ENCODE results near the gene SF3B4. TPM values are rescaled to one million over a fixed set of nuclear protein-coding genes. Genes with fewer than 3 reads are reported as not detected.

SF3B4 gene
- total and polyA plus RNA-seq, 2 of the 13 experiments (the other 11 are each of a cell fraction or from before 2014, with no cell fraction given), result 13.8 to 14.8 TPM

DNA sequence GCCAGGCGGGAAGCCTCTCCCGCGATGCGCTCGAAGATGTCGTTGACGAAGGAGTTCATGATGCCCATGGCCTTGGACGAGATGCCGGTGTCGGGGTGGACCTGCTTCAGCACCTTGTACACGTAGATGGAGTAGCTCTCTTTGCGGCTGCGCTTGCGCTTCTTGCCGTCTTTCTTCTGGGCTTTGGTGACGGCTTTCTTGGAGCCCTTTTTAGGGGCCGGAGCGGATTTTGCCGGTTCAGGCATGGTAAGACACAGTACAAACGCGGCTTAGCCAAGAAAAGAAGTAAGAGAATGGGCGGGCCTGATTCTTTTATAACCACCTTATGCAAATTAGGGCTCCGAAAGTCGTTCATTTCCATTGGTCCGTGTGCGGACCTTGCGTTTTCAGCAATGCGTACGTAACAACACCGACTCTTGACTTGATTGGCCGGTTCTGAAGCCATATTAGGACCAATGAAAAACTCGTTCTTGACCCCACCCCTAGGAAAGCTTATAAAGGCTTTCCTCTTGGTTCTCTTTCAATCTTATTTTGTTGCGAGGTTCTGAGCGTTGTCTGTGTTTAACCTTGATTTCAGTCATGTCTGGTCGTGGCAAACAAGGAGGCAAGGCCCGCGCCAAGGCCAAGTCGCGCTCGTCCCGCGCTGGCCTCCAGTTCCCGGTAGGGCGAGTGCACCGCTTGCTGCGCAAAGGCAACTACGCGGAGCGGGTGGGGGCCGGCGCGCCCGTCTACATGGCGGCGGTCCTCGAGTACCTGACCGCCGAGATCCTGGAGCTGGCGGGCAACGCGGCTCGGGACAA, 41.0 kb downstream of the SF3B4 start (continued):
- TF ChIP-seq, protein P1, sequence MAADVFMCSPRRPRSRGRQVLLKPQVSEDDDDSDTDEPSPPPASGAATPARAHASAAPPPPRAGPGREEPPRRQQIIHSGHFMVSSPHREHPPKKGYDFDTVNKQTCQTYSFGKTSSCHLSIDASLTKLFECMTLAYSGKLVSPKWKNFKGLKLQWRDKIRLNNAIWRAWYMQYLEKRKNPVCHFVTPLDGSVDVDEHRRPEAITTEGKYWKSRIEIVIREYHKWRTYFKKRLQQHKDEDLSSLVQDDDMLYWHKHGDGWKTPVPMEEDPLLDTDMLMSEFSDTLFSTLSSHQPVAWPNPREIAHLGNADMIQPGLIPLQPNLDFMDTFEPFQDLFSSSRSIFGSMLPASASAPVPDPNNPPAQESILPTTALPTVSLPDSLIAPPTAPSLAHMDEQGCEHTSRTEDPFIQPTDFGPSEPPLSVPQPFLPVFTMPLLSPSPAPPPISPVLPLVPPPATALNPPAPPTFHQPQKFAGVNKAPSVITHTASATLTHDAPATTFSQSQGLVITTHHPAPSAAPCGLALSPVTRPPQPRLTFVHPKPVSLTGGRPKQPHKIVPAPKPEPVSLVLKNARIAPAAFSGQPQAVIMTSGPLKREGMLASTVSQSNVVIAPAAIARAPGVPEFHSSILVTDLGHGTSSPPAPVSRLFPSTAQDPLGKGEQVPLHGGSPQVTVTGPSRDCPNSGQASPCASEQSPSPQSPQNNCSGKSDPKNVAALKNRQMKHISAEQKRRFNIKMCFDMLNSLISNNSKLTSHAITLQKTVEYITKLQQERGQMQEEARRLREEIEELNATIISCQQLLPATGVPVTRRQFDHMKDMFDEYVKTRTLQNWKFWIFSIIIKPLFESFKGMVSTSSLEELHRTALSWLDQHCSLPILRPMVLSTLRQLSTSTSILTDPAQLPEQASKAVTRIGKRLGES (CRISPR knock-in tag; IDR thresholded peaks at IDR 0.05; ENCODE audit: borderline replicate concordance), result peak; percentile 69; the same call in 1 of the 2 replicates
- TF ChIP-seq, protein P2, sequence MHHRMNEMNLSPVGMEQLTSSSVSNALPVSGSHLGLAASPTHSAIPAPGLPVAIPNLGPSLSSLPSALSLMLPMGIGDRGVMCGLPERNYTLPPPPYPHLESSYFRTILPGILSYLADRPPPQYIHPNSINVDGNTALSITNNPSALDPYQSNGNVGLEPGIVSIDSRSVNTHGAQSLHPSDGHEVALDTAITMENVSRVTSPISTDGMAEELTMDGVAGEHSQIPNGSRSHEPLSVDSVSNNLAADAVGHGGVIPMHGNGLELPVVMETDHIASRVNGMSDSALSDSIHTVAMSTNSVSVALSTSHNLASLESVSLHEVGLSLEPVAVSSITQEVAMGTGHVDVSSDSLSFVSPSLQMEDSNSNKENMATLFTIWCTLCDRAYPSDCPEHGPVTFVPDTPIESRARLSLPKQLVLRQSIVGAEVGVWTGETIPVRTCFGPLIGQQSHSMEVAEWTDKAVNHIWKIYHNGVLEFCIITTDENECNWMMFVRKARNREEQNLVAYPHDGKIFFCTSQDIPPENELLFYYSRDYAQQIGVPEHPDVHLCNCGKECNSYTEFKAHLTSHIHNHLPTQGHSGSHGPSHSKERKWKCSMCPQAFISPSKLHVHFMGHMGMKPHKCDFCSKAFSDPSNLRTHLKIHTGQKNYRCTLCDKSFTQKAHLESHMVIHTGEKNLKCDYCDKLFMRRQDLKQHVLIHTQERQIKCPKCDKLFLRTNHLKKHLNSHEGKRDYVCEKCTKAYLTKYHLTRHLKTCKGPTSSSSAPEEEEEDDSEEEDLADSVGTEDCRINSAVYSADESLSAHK (CRISPR knock-in tag; IDR thresholded peaks at IDR 0.05; ENCODE audit: borderline replicate concordance), result no peak
- TF ChIP-seq ZNF768 (CRISPR knock-in tag; IDR thresholded peaks at IDR 0.05), result peak; percentile 76
- TF ChIP-seq HNRNPLL (IDR thresholded peaks at IDR 0.05; ENCODE audit: low read depth, low read length, poor library complexity, severe bottlenecking), result peak; percentile 82
- no peak for TF ChIP-seq ZSCAN29 (CRISPR knock-in tag; conservative IDR thresholded peaks at IDR 0.05)
- TF ChIP-seq RARA (CRISPR knock-in tag; IDR thresholded peaks at IDR 0.05), result no peak
- no peak for TF ChIP-seq SP1 (IDR thresholded peaks at IDR 0.05)
- TF ChIP-seq SP1 (CRISPR knock-in tag; IDR thresholded peaks at IDR 0.05), result peak; percentile 59
- no peak for TF ChIP-seq NBN (conservative IDR thresholded peaks at IDR 0.05)
- TF ChIP-seq KLF13 (CRISPR knock-in tag; IDR thresholded peaks at IDR 0.05), result no peak
- TF ChIP-seq MTF2 (CRISPR knock-in tag; IDR thresholded peaks at IDR 0.05; ENCODE audit: borderline replicate concordance), result no peak
- TF ChIP-seq ERF (CRISPR knock-in tag; IDR thresholded peaks at IDR 0.05), result peak; percentile 28; the same call in 1 of the 2 replicates
- 0 out of 2 replicates have a peak, but pooled peaks have one; percentile 18 for TF ChIP-seq TEAD2 (CRISPR knock-in tag; IDR thresholded peaks at IDR 0.05)
- TF ChIP-seq ZSCAN22 (CRISPR knock-in tag; IDR thresholded peaks at IDR 0.05), result no peak
- no peak for TF ChIP-seq ZNF546 (CRISPR knock-in tag; conservative IDR thresholded peaks at IDR 0.05)
- TF ChIP-seq ZNF570 (CRISPR knock-in tag; IDR thresholded peaks at IDR 0.05; ENCODE audit: borderline replicate concordance), result no peak
- TF ChIP-seq ZNF331 (CRISPR knock-in tag; IDR thresholded peaks at IDR 0.05), result no peak
- no peak for TF ChIP-seq SMARCE1 (IDR thresholded peaks at IDR 0.05; ENCODE audit: borderline replicate concordance)
- no peak for TF ChIP-seq HDAC6 (IDR thresholded peaks at IDR 0.05; ENCODE audit: low read depth, low read length)
- no peak for TF ChIP-seq ZBTB21 (CRISPR knock-in tag; IDR thresholded peaks at IDR 0.05)
- no peak for TF ChIP-seq AHR (CRISPR knock-in tag; IDR thresholded peaks at IDR 0.05)
- TF ChIP-seq, protein P3, sequence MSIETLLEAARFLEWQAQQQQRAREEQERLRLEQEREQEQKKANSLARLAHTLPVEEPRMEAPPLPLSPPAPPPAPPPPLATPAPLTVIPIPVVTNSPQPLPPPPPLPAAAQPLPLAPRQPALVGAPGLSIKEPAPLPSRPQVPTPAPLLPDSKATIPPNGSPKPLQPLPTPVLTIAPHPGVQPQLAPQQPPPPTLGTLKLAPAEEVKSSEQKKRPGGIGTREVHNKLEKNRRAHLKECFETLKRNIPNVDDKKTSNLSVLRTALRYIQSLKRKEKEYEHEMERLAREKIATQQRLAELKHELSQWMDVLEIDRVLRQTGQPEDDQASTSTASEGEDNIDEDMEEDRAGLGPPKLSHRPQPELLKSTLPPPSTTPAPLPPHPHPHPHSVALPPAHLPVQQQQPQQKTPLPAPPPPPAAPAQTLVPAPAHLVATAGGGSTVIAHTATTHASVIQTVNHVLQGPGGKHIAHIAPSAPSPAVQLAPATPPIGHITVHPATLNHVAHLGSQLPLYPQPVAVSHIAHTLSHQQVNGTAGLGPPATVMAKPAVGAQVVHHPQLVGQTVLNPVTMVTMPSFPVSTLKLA (IDR thresholded peaks at IDR 0.05), result no peak
- TF ChIP-seq RELA (CRISPR knock-in tag; IDR thresholded peaks at IDR 0.05), result 0 out of 2 replicates have a peak, but pooled peaks have one; percentile 26
- 0 out of 2 replicates have a peak, but pooled peaks have one; percentile 23 for TF ChIP-seq KAT7 (CRISPR knock-in tag; IDR thresholded peaks at IDR 0.05; ENCODE audit: borderline replicate concordance)
- peak; percentile 99 for TF ChIP-seq FIP1L1 (IDR thresholded peaks at IDR 0.05; ENCODE audit: borderline replicate concordance, insufficient read depth, low read depth, low read length)
- no peak for TF ChIP-seq NFRKB (IDR thresholded peaks at IDR 0.05)

Data from HepG2 (cell line).